GM21723 (cell line): ENCODE data around the gene WBP1.
"Not testable (repeated sequence)": the region's sequence is repeated elsewhere in the genome, so short reads cannot be mapped to it uniquely, and the experiment has no call there.

Source experiments
- ATAC-seq: cut with Tn5 transposase; IDR thresholded peaks from one replicate; pipeline ENCODE4 v1.9.1; 2021; ENCODE audit warnings: mild to moderate bottlenecking, moderate library complexity; ENCODE audit not compliant: unreplicated experiment

The WBP1 gene

DNA sequence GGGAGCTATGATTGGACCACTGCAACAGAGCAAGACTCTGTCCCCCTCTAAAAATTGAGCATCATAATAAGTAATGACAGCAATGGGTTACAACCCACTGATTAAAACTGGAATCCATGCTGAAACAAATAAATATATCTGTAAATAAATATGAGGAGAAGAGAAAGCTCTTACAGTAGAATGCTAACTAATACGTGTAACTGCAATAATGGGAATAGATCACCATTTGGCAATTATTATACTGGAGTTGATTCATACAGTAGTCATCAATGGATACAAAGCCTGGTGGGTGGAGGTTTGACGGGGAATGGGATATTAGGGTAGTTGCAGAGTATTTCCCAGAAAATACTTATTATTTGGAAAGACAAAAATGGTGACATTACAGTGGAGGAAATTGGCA lies 9.5 kb upstream of the WBP1 start:
- no peak for ATAC-seq

DNA sequence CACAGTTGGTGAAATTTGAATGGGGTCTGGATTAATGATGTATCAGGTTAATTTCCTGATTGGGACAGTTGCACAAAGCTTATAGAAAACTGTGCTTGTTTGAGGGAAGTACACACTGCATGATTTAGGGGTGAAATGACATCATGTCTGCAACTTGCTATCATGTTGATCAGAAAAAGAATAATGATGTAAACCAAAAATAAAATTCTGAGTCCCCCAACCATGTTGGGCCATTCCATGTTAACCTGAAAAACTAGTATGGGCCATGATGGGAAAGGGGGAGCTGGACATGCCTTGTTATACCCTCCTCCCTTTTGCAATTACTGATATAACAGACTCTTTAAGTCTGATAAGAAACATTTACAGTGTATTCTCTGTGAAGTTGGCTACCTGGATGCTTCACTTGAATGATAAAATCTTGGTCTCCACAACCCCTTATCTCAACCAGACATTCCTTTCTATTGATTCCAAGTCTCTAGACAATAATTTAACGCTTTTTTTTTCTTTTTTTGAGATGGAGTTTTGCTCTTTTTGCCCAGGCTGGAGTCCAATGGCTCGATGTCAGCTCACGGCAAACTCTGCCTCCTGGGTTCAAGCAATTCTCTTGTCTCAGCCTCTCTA lies 7.6 kb upstream of the WBP1 start:
- ATAC-seq = no peak

DNA sequence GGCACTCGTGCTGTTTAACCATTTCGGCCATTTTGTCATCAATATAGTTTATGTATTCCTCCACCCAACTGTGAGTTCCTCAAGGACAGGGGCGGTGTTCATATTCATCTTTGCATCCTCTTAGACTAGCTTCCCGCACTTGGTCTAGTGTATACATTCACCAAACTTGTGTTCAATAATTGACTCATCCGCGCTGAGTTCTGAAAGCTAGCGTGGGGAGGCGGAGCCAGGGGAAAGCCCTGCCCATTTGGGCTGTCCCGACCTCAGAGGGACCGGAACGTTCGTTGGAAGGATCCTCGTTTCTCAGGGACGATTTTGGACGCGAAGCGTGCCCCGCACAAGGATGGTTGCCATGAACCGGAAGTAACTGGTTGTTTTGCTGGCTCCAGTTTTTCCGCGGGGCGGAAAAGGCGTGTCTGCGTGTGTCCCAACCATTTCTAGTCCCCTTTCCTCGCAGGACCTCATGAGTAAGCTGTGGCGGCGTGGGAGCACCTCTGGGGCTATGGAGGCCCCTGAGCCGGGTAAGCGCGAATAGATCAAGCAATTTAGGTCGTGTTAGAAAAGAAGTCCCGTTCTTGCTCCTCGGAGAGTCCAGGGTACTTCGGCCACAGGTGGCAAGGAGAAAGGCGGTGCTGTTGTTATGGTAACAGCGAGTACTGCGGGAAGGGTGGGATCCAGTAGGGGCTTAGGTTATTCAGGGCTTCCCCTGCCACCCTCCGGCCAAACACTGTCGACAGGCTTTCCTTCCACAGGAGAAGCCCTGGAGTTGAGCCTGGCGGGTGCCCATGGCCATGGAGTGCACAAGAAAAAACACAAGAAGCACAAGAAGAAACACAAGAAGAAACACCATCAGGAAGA lies 3.4 kb upstream of the WBP1 start, which contains the start of gene INO80B:
Gene INO80B (plus strand): TSS at position 434 of the 858 bp plus-strand sequence. CDS start 30 bp downstream, at position 464.
- ATAC-seq = peak; percentile 42

DNA sequence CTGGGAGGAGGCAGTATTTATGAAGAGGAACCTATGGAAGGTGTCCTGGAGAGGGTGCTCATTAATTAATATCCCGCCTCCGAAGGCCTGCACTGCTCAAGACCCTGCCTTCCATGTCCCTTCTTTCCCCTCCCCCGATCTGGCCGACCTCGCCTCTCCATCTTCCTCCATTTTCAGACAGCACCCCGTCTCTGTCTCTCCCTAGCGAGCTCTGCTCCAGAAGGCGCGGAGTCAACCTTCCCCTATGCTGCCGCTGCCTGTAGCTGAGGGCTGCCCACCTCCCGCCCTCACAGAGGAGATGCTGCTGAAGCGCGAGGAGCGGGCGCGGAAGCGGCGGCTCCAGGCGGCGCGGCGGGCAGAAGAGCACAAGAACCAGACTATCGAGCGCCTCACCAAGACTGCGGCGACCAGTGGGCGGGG lies 1.1 kb upstream of the WBP1 start:
- ATAC-seq = no peak

DNA sequence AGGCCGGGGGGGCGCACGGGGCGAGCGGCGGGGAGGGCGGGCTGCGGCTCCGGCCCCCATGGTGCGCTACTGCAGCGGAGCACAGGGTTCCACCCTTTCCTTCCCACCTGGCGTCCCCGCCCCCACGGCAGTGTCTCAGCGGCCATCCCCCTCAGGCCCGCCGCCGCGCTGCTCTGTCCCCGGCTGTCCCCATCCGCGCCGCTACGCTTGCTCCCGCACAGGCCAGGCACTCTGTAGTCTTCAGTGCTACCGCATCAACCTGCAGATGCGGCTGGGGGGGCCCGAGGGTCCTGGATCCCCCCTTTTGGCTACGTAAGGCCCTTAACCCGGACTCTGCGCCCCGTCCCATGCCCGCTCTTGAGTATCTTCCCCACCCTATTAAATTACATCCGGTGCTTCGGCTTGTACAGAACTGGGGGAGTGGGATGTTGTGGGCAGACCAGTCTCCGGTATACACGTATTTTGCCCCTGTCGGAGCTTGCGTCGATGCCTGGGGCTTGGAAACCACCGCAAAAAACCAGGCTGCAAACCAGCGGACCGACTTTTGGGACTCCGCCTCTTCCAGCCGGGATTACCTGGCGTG lies 598 bp upstream of the WBP1 start:
- peak; percentile 38 for ATAC-seq

DNA sequence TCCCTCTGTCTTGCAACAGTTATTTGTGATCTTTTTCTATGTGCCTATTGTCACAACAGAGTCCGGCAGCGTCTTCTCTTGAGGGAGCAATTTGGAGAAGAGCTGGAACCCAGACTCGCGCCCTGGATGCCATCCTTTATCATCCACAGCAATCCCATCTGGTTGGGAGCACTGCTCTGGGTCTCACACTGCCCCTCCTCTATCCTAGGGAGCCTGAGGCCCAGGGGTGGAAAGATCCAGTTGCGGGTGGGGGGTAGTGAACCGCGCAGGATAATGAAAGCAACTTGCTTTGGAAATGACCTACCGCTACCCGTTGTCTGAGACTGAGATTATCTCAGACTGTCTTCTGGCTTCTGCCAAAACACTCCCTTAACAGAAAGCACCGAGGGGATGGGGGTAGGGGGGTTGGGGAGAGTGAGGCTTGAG lies 713 bp downstream of the WBP1 start:
- no peak for ATAC-seq

DNA sequence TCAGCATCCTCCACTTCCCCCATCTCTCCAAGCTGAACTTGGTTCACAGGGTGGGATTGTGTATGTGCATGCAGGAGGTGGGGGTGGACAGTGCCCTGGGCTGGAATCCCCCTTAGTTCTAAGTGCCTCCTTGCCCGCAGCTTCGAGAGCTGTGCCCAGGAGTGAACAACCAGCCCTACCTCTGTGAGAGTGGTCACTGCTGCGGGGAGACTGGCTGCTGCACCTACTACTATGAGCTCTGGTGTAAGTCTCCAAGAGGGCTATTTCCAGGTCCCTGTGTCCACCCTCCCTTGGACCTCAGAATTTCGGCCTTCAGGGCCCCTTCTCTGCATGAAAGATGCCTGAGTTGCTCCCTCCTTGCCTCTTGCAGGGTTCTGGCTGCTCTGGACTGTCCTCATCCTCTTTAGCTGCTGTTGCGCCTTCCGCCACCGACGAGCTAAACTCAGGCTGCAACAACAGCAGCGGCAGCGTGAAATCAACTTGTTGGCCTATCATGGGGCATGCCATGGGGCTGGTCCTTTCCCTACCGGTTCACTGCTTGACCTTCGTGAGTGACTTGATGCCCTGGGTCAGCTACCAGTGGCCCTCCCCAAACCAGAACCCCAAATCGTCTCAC lies 1.4 kb downstream of the WBP1 start:
- ATAC-seq = not testable (repeated sequence)

DNA sequence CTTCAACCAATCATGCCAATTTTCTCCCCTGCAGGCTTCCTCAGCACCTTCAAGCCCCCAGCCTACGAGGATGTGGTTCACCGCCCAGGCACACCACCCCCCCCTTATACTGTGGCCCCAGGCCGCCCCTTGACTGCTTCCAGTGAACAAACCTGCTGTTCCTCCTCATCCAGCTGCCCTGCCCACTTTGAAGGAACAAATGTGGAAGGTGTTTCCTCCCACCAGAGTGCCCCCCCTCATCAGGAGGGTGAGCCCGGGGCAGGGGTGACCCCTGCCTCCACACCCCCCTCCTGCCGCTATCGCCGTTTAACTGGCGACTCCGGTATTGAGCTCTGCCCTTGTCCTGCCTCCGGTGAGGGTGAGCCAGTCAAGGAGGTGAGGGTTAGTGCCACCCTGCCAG lies 1.9 kb downstream of the WBP1 start:
- not testable (repeated sequence) for ATAC-seq

DNA sequence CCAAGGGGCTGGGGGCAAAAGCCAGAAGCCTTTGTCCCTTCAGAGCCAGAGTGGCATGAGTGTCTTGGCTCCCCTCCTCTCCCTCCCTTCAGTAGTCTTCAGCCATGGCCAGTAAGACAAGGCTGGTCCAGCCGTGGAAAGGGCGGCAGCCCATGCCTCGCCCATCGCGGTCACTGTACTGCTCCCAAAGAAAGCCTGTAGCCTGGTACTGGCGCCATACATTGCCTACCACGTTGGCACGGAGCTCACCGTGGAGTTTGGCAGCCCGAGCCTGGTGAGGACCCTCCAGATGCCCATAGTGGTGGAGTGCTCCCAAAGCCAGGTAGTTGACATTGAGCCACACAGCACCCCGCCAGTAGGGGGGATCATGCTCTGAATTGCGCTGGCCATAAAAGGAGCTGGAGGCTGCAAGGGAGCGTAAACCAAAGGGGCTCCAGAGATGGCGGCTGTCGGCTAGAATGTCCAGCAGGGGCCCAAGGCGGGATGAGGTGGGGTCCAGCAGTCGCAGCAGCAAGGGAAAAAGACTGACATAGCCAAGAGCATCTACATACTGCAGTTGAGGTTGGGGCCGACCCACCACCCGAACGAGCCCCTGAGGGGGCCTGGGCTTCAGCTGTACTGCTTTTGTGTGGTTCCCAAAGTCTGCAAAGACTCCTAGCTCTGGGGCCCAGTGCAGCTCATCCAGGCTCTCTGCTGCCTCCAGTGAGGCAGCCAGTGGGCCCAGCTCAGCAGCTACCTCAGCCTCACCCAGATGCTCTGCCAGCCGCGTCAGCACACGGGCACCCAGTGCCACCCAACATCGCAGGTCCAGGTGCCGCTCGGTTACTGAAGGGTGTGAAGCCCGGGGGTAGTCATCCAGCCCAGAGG lies 3.2 kb downstream of the WBP1 start:
- no peak for ATAC-seq

DNA sequence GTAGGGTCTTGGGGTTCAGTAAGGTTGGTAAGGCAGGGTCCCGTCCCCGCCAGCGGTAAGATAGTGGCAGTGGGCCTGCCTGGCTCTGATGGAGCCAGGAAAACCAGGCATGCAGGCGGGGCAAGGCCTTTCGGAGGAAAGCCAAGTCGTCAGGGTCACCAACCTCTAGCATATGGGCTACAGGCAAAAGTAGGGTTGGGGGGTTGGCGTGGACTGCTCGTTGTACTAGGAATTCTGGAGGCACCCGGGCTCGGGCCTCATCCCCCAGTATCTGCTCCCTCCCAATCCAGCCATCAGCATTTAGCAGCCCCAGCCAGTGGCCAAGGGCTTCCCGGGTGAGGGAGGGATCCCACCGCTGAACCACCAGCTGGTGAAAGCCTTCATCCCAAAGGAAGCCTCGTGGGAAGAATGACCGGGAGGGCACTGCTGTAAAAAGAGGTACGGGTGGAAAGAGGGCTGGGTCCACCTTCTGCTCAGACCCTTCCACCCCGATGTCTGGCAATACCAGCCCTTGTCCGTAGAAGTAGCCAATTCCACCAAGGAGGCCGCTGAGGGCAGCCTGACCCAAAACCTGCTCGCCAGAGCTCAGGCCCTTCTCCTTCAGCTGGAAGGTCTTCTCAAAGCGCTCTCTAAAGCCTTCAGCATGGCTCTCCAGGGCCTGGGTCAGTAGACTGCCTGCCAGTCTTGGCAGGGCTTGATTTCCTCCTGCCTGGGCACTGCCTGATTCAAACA lies 4.0 kb downstream of the WBP1 start:
- ATAC-seq = no peak

DNA sequence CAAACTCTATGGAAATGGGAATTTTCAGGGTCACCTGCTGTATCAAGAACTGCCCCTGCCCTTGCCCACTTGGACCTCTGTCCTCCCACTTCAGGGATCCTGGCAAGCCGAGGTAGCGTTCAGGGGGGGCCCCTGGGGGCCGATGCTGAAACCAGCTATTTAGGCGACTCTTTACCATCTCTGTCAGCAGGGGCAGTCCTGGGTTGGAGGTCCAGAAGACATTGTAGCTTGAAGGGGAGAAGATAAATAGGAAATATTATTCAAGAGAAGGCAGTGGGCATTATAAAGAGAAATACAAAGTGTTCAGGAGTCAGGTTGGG lies 4.5 kb downstream of the WBP1 start:
- ATAC-seq = no peak

DNA sequence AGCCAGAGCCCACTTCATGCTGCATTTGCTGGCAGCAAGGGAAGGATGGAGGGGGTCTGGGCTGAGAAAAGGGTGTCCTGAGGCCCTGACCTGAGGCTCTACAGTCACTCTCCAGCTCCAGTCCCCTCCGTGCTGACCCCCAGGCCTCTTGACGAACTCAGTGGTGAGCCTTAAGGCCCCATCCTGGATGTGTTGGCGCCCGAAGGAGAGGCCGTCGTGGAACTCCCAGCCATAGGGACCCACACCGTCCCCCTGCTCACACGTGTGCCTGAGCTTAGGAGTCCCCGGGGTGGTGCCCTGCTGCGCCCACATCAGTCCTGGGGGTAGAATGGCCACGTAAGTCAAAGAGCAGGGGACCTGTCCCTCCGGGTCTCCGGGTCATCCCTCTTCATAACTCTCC lies 6.2 kb downstream of the WBP1 start:
- peak; percentile 12 for ATAC-seq

DNA sequence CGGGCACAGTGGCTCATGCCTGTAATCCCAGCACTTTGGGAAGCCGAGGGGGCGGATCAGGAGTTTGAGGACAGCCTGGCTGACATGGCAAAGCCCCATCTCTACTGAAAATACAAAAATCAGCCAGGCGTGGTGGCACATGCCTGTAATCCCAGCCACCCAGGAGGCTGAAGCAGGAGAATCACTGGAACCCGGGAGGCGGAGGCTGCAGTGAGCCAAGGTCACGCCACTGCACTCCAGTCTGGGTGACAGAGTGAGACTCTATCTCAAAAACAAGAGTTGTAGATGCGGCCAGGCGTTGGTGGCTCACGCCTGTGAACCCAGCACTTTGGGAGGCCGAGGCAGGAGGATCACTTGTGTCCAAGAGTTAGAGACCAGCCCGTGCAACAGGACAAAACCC lies 12.5 kb downstream of the WBP1 start:
- ATAC-seq = not testable (repeated sequence)

DNA sequence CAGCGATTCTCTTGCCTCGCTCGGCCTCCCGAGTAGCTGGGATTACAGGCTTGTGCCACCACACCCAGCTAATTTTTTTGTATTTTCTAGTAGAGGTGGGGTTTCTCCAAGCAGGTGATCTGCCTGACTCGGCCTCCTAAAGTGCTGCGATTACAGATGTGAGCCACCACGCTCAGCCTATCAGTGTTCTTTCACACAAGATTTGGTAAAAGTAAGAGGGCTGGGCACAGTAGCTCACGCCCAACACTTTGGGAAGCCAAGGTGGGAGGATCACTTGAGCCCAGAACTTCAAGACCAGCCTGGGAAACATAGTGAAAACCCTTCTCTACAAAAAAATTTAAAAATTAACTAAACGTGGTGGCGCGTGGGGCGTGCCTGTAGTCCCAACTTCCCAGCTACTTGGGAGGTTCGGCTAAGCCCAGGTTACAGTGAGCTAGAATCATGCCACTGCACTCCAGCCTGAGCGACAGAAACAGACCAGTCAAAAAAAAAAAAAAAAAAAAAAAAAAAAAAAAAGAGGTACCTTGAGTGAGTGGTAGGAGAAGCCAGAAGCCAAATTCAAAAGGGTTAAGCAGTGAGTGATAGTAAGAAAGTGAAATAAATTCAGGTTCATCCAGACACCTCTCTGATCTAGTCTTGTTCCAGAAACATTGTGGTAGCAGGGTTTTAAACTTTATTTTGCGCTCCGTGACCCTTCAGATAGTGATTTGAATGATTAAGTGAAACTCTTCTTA lies 13.3 kb downstream of the WBP1 start:
- ATAC-seq = no peak

DNA sequence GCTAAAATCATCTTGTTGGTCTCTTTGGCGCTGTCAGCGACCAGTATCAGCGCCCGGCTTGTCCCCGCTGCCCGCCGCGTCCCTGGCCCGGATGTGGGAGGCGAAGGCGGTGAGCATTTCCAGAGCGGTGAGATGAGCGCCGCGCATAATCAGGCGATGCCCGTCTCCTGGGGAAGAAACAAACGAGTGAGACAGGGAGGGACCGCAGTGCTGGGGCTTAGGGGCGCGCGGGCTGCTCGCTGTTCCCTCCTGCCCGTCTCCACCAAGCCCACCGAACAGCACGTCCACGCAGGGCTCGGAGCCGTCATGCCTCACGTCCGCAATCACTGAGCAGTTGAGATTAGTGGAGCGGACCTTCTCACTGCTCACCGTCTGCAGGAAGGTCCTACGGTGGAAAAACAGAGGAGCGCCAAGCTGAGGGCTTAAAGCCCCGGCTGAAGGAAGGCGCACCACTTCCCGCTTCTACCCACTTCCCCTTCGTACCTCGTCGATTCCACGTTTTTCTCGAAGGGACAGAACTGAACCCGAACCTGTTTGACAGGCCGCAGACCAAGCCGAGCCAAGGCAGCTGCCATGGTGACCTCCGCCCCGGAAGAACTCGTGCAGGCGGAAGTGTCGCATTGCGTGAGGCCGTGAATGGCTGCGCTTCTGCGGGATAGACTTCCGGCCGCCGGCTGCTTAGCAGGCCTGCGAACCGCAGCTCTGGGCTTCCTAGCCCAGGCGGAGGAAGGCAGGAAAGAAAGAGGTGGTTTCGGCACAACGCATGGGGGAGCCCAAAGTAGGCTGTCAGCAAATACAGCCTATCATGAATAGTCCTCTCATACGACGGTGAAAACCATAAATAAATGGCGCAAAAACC lies 14.1 kb downstream of the WBP1 start, which contains the start of gene MRPL53:
Gene MRPL53 (minus strand): TSS at position 595 of the 859 bp plus-strand sequence. CDS start 20 bp downstream, at position 575.
- ATAC-seq = peak; percentile 87

DNA sequence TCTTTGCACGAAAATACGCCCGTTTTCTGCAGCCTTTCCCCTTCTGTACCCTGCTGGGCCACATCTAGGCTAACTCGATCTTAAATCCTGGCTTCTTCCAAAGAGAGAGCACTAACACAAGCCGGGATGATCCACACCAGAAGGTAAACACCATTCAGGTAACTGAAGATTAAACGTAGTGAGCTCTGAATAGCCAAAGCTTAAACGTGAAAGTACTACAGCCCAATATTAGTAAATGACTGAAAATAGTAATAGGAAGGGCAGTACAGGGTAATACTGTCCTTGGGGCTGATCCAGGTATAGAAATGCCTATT lies 14.7 kb downstream of the WBP1 start:
- ATAC-seq = peak; percentile 3

DNA sequence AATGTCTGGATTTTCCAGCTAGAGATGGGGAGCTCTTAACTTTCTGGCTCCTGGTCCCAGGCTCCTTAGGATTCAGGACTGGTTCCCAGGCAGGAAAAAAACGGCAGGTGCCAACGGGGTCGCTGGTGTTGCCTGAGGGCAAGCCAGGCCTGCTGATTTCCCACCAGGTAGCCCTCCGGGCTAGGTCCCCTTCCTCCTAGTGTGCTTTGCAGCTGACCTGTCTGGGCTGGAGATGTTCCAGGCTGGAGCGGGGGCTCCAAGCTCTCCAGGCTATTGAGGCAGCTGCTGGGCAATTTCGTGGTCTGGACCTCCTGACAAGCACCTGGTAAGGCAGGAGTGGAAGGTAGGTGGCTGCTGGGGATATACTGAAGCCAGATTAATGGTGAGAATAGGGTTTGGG lies 16.2 kb downstream of the WBP1 start:
- ATAC-seq = no peak

DNA sequence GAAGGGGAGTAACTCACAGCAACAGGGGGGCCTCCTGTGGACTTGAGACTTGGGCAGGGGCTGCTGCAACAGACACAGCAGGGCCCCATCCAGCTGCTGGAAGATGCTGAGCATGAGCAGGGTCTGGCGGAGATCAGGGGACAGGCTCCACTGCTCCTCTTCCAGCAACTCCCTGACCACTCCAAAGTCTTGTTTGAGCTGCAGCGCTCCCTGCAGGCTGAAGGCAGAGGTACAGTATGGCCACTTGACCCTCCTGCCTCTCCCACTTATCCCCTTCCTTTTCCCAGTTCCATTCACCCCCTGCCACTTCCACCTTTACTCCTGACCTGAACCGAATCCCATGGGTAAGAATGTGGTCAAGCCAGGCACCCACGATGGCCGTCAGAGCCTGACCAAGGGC lies 16.7 kb downstream of the WBP1 start:
- no peak for ATAC-seq
